Esophagus (tissue), 2 donors: ENCODE data around the gene POMT1. TPM values are rescaled to one million over a fixed set of nuclear protein-coding genes. Genes with fewer than 3 reads are reported as not detected.

ENCODE experiments used
- H3K27ac ChIP-seq, 2 donors: one replicate each; pipeline ENCODE4 v1.5.1; 2013; ENCODE audit warnings: low read depth in 2 of 2, mild to moderate bottlenecking in 2 of 2, inconsistent platforms in 1 of 2, low read length in 1 of 2, moderate library complexity in 1 of 2
- H3K27me3 ChIP-seq, 2 donors: one replicate each; pipeline ENCODE4 v1.6.1; 2013; ENCODE audit warnings: low read length in 2 of 2, control low read depth in 1 of 2, mild to moderate bottlenecking in 1 of 2; ENCODE audit not compliant: insufficient read depth in 2 of 2, control insufficient read depth in 1 of 2
- H3K36me3 ChIP-seq, 2 donors: one replicate each; pipeline ENCODE4 v1.6.1; 2013; ENCODE audit warnings: low read length in 1 of 2; ENCODE audit not compliant: control insufficient read depth in 2 of 2, insufficient read depth in 2 of 2
- H3K4me1 ChIP-seq, 2 donors: one replicate each; pipeline ENCODE4 v1.6.1; 2013; ENCODE audit warnings: low read length in 1 of 2; ENCODE audit not compliant: control insufficient read depth in 2 of 2, insufficient read depth in 2 of 2
- H3K4me3 ChIP-seq, 2 donors: one replicate each; pipeline ENCODE4 v1.5.1; 2013; ENCODE audit warnings: low read length in 2 of 2, mild to moderate bottlenecking in 2 of 2, low read depth in 1 of 2, moderate library complexity in 1 of 2
- H3K9me3 ChIP-seq, 2 donors: one replicate each; pipeline ENCODE4 v1.6.1; 2013; ENCODE audit warnings: mild to moderate bottlenecking in 2 of 2, low read depth in 1 of 2, low read length in 1 of 2, moderate library complexity in 1 of 2; ENCODE audit not compliant: control insufficient read depth in 2 of 2, insufficient read depth in 1 of 2
- WGBS, 2 donors: extraction: QIAGEN DNeasy Blood & Tissue Kit; methylation state at CpG; one replicate each; pipeline ENCODE4 v1.1.7; 2013; 5-methylcytosine and 5-hydroxymethylcytosine counted together
- polyA plus RNA-seq, 2 donors: library from polyadenylated mRNA; stranded (reverse); fragments of 200-250 nt; gene quantifications; one replicate each; pipeline ENCODE4 v1.2.3, GENCODE V29; 2013
- donor health status: healthy with polysubstance abuse.
- donor health status: Bipolar disorder and iron deficiency.

POMT1 gene
- polyA plus RNA-seq, 2 donors: 11.5 to 18.2 TPM

GRCh38 chr9:131475111-131475955 lies 27.4 kb upstream of the POMT1 start:
- Histone ChIP-seq H3K36me3 (peaks cover 33 to 69% of the 10 kb centered on the region in 2 donors), H3K4me3 (no peak overlapping the region), H3K9me3 (no peaks in the 10 kb centered on the region), H3K27ac (no peak overlapping the region), H3K4me1 (no peaks in the 10 kb centered on the region), H3K27me3 (no peaks in the 10 kb centered on the region)
- 91 to 94% methylated on average over 43 to 46 of the region's 46 CpGs for WGBS, 2 donors

- Histone ChIP-seq H3K9me3 (no peaks in the 10 kb centered on the region), H3K36me3 (peaks cover 33 to 64% of the 10 kb centered on the region in 2 donors), H3K4me3 (no peak overlapping the region), H3K27me3 (no peaks in the 10 kb centered on the region), H3K4me1 (no peaks in the 10 kb centered on the region), H3K27ac (no peak overlapping the region)
- WGBS, 2 donors: 89 to 90% methylated on average over 40 of the region's 40 CpGs
Measured at GRCh38 chr9:131475956-131476776, 26.6 kb upstream of the POMT1 start.

- Histone ChIP-seq H3K27me3 (no peaks in the 10 kb centered on the region), H3K36me3 (peaks cover 37 to 68% of the 10 kb centered on the region in 2 donors), H3K4me3 (no peak overlapping the region), H3K4me1 (peaks cover 0 to 4% of the 10 kb centered on the region in 2 donors), H3K27ac (no peak overlapping the region), H3K9me3 (no peaks in the 10 kb centered on the region)
- WGBS, 2 donors: 88 to 94% methylated on average over 18 of the region's 18 CpGs
Measured at GRCh38 chr9:131476777-131477345, 25.9 kb upstream of the POMT1 start.

- H3K36me3 ChIP-seq: peaks cover 38 to 72% of the 10 kb centered on the region in 2 donors
- no peak overlapping the region for H3K4me3 ChIP-seq
- no peak overlapping the region for H3K27ac ChIP-seq
- H3K27me3 ChIP-seq: no peaks in the 10 kb centered on the region
- peaks cover 2 to 4% of the 10 kb centered on the region in 2 donors for H3K4me1 ChIP-seq
- no peaks in the 10 kb centered on the region for H3K9me3 ChIP-seq
- 82 to 84% methylated on average over 11 of the region's 11 CpGs for WGBS, 2 donors
Measured at GRCh38 chr9:131477367-131477766, 25.4 kb upstream of the POMT1 start.

- H3K4me1 ChIP-seq: peaks cover 2 to 5% of the 10 kb centered on the region in 2 donors
- peaks cover 38 to 77% of the 10 kb centered on the region in 2 donors for H3K36me3 ChIP-seq
- no peaks in the 10 kb centered on the region for H3K9me3 ChIP-seq
- no peaks in the 10 kb centered on the region for H3K27me3 ChIP-seq
- 82 to 89% methylated on average over 19 of the region's 19 CpGs for WGBS, 2 donors
- H3K27ac ChIP-seq: no peak overlapping the region
- no peak overlapping the region for H3K4me3 ChIP-seq
Measured at GRCh38 chr9:131477816-131478419, 24.8 kb upstream of the POMT1 start.

- H3K4me1 ChIP-seq: peaks cover 2 to 6% of the 10 kb centered on the region in 2 donors
- no peak overlapping the region for H3K27ac ChIP-seq
- H3K9me3 ChIP-seq: no peaks in the 10 kb centered on the region
- no peak overlapping the region for H3K4me3 ChIP-seq
- no peaks in the 10 kb centered on the region for H3K27me3 ChIP-seq
- H3K36me3 ChIP-seq: peaks cover 38 to 81% of the 10 kb centered on the region in 2 donors
- WGBS, 2 donors: 51% methylated on average over 12 of the region's 12 CpGs
Measured at GRCh38 chr9:131478421-131478868, 24.3 kb upstream of the POMT1 start.

- Histone ChIP-seq H3K27ac (no peak overlapping the region), H3K4me1 (peaks cover 2 to 6% of the 10 kb centered on the region in 2 donors), H3K36me3 (peaks cover 35 to 80% of the 10 kb centered on the region in 2 donors), H3K27me3 (no peaks in the 10 kb centered on the region), H3K9me3 (no peaks in the 10 kb centered on the region), H3K4me3 (no peak overlapping the region)
- WGBS, 2 donors: 87 to 91% methylated on average over 10 of the region's 10 CpGs
Measured at GRCh38 chr9:131478911-131479310, 23.8 kb upstream of the POMT1 start.

- Histone ChIP-seq H3K27me3 (no peaks in the 10 kb centered on the region), H3K9me3 (no peaks in the 10 kb centered on the region), H3K36me3 (peaks cover 38 to 82% of the 10 kb centered on the region in 2 donors), H3K4me1 (peaks cover 2 to 6% of the 10 kb centered on the region in 2 donors), H3K27ac (no peak overlapping the region), H3K4me3 (no peak overlapping the region)
- 81 to 89% methylated on average over 1 of the region's 1 CpG for WGBS, 2 donors
Measured at GRCh38 chr9:131480258-131480657, 22.5 kb upstream of the POMT1 start.
